Activated naive CD8-positive, alpha-beta T cell treated with anti-CD3 and anti-CD28 coated beads, Interleukin-2, amount 50 U/mL, for 24 hours (primary cell): ENCODE data around the gene GBP4.
"Not testable (repeated sequence)": the region's sequence is repeated elsewhere in the genome, so short reads cannot be mapped to it uniquely, and the experiment has no call there.

Experiments
- ATAC-seq: fragments of 150-1000 bp; cut with Tn5 transposase; one replicate; pipeline ENCODE4 v1.10.0; 2021
- DNase-seq: peaks from one replicate; pipeline ENCODE4 v3.0.0; 2021
- H3K27ac Mint-ChIP-seq: one replicate; pipeline ENCODE4 v1.8.0; 2021; ENCODE audit warnings: mild to moderate bottlenecking, mixed read lengths
- H3K27me3 Mint-ChIP-seq: one replicate; pipeline ENCODE4 v1.8.0; 2021; ENCODE audit warnings: mixed read lengths
- H3K36me3 Mint-ChIP-seq: one replicate; pipeline ENCODE4 v1.8.0; 2021; ENCODE audit warnings: low read depth, mixed read lengths
- H3K4me1 Mint-ChIP-seq: one replicate; pipeline ENCODE4 v1.8.0; 2021; ENCODE audit warnings: mixed read lengths
- H3K4me3 Mint-ChIP-seq: one replicate; pipeline ENCODE4 v1.8.0; 2021; ENCODE audit warnings: mild to moderate bottlenecking, moderate library complexity, mixed read lengths
- H3K9me3 Mint-ChIP-seq: one replicate; pipeline ENCODE4 v1.8.0; 2021; ENCODE audit warnings: mixed read lengths

The GBP4 gene

GRCh38 chr1:89198491-89199072, at the start of gene GBP4:
TSS of gene GBP4 (minus strand) at chr1:89198942. CDS start at chr1:89198834, 108 bp downstream.
- Mint-ChIP-seq H3K27ac (peak within 1 kb of the TSS; percentile 98), H3K36me3 (peaks cover 32% of the 10 kb centered on the region), H3K27me3 (no peaks in the 10 kb centered on the region), H3K9me3 (no peaks in the 10 kb centered on the region), H3K4me1 (peaks cover 83% of the 10 kb centered on the region), H3K4me3 (peak within 1 kb of the TSS; percentile 97)
- peak; percentile 50 for DNase-seq
- peak; percentile 65 for ATAC-seq

- DNase-seq: no peak
- Mint-ChIP-seq H3K36me3 (peaks cover 27% of the 10 kb centered on the region), H3K4me1 (peaks cover 5% of the 10 kb centered on the region), H3K9me3 (peaks cover 11% of the 10 kb centered on the region), H3K4me3 (no peak overlapping the region), H3K27me3 (no peaks in the 10 kb centered on the region), H3K27ac (no peak overlapping the region)
- ATAC-seq: no peak
Observed at GRCh38 chr1:89243046-89243445, 44.3 kb upstream of the GBP4 start.

- Mint-ChIP-seq H3K4me3 (no peak overlapping the region), H3K9me3 (peaks cover 19% of the 10 kb centered on the region), H3K27ac (no peak overlapping the region), H3K27me3 (no peaks in the 10 kb centered on the region), H3K36me3 (peaks cover 11% of the 10 kb centered on the region), H3K4me1 (no peaks in the 10 kb centered on the region)
- DNase-seq: no peak
- ATAC-seq: no peak
Observed at GRCh38 chr1:89221341-89221740, 22.6 kb upstream of the GBP4 start.

GRCh38 chr1:89219851-89220250, 21.1 kb upstream of the GBP4 start:
- peaks cover 11% of the 10 kb centered on the region for H3K36me3 Mint-ChIP-seq
- not testable (repeated sequence) for ATAC-seq, H3K27ac Mint-ChIP-seq, H3K4me1 Mint-ChIP-seq, H3K27me3 Mint-ChIP-seq, DNase-seq, H3K4me3 Mint-ChIP-seq
- H3K9me3 Mint-ChIP-seq: peaks cover 15% of the 10 kb centered on the region

GRCh38 chr1:89218941-89219340, 20.2 kb upstream of the GBP4 start:
- not testable (repeated sequence) for H3K4me3 Mint-ChIP-seq, H3K27ac Mint-ChIP-seq, DNase-seq, H3K27me3 Mint-ChIP-seq, ATAC-seq, H3K4me1 Mint-ChIP-seq
- H3K36me3 Mint-ChIP-seq: peaks cover 11% of the 10 kb centered on the region
- peaks cover 15% of the 10 kb centered on the region for H3K9me3 Mint-ChIP-seq

GRCh38 chr1:89213347-89213746, 14.6 kb upstream of the GBP4 start:
- H3K27me3 Mint-ChIP-seq: no peaks in the 10 kb centered on the region
- DNase-seq (no peak), ATAC-seq (no peak)
- no peak overlapping the region for H3K4me3 Mint-ChIP-seq
- peaks cover 7% of the 10 kb centered on the region for H3K36me3 Mint-ChIP-seq
- H3K4me1 Mint-ChIP-seq: no peaks in the 10 kb centered on the region
- H3K27ac Mint-ChIP-seq: no peak overlapping the region
- peaks cover 9% of the 10 kb centered on the region for H3K9me3 Mint-ChIP-seq

GRCh38 chr1:89211035-89211634, 12.4 kb upstream of the GBP4 start:
- Mint-ChIP-seq H3K27ac (no peak overlapping the region), H3K27me3 (no peaks in the 10 kb centered on the region), H3K9me3 (peaks cover 4% of the 10 kb centered on the region), H3K4me3 (no peak overlapping the region), H3K36me3 (peaks cover 7% of the 10 kb centered on the region), H3K4me1 (no peaks in the 10 kb centered on the region)
- ATAC-seq (no peak), DNase-seq (no peak)

- Mint-ChIP-seq H3K27ac (no peak overlapping the region), H3K4me3 (no peak overlapping the region), H3K27me3 (no peaks in the 10 kb centered on the region), H3K9me3 (peaks cover 12% of the 10 kb centered on the region), H3K36me3 (peaks cover 14% of the 10 kb centered on the region), H3K4me1 (peaks cover 24% of the 10 kb centered on the region)
- no peak for ATAC-seq
- no peak for DNase-seq
Observed at GRCh38 chr1:89206373-89206772, 7.6 kb upstream of the GBP4 start.

- DNase-seq (no peak), ATAC-seq (peak; percentile 67)
- Mint-ChIP-seq H3K36me3 (peaks cover 14% of the 10 kb centered on the region), H3K4me3 (no peak overlapping the region), H3K27ac (no peak overlapping the region), H3K4me1 (peaks cover 46% of the 10 kb centered on the region), H3K9me3 (peaks cover 12% of the 10 kb centered on the region), H3K27me3 (no peaks in the 10 kb centered on the region)
Observed at GRCh38 chr1:89203166-89203565, 4.4 kb upstream of the GBP4 start.

- H3K4me3 Mint-ChIP-seq: peak overlapping the region; percentile 45
- peaks cover 60% of the 10 kb centered on the region for H3K4me1 Mint-ChIP-seq
- H3K9me3 Mint-ChIP-seq: peaks cover 8% of the 10 kb centered on the region
- peak; percentile 9 for DNase-seq
- H3K27me3 Mint-ChIP-seq: no peaks in the 10 kb centered on the region
- ATAC-seq: peak; percentile 44
- H3K27ac Mint-ChIP-seq: peak overlapping the region; percentile 79
- peaks cover 17% of the 10 kb centered on the region for H3K36me3 Mint-ChIP-seq
Observed at GRCh38 chr1:89201106-89201794, 2.5 kb upstream of the GBP4 start.

GRCh38 chr1:89200663-89201062, 1.9 kb upstream of the GBP4 start:
- Mint-ChIP-seq H3K27me3 (no peaks in the 10 kb centered on the region), H3K9me3 (peaks cover 8% of the 10 kb centered on the region), H3K4me3 (peak overlapping the region; percentile 45), H3K36me3 (peaks cover 21% of the 10 kb centered on the region), H3K27ac (peak overlapping the region; percentile 79), H3K4me1 (peaks cover 66% of the 10 kb centered on the region)
- DNase-seq (no peak), ATAC-seq (peak; percentile 44)

GRCh38 chr1:89199525-89200031, 836 bp upstream of the GBP4 start:
- Mint-ChIP-seq H3K27ac (peak overlapping the region; percentile 98), H3K36me3 (peaks cover 31% of the 10 kb centered on the region), H3K4me1 (peaks cover 77% of the 10 kb centered on the region)

GRCh38 chr1:89198081-89198480, 661 bp downstream of the GBP4 start:
- H3K4me3 Mint-ChIP-seq: peak overlapping the region; percentile 97
- H3K36me3 Mint-ChIP-seq: peaks cover 34% of the 10 kb centered on the region
- no peaks in the 10 kb centered on the region for H3K27me3 Mint-ChIP-seq
- peak; percentile 7 for DNase-seq
- H3K4me1 Mint-ChIP-seq: peaks cover 81% of the 10 kb centered on the region
- H3K9me3 Mint-ChIP-seq: no peaks in the 10 kb centered on the region
- peak overlapping the region; percentile 98 for H3K27ac Mint-ChIP-seq
- ATAC-seq: no peak

More at GRCh38 chr1:89199525-89200031, 836 bp upstream of the GBP4 start:
- DNase-seq (no peak), ATAC-seq (no peak)
- Mint-ChIP-seq H3K4me3 (peak overlapping the region; percentile 97), H3K27me3 (no peaks in the 10 kb centered on the region), H3K9me3 (peaks cover 7% of the 10 kb centered on the region)

- H3K9me3 Mint-ChIP-seq: no peaks in the 10 kb centered on the region
- peak overlapping the region; percentile 62 for H3K4me3 Mint-ChIP-seq
- H3K27ac Mint-ChIP-seq: peak overlapping the region; percentile 17
- peaks cover 57% of the 10 kb centered on the region for H3K4me1 Mint-ChIP-seq
- no peak for ATAC-seq
- DNase-seq: no peak
- no peaks in the 10 kb centered on the region for H3K27me3 Mint-ChIP-seq
- H3K36me3 Mint-ChIP-seq: peaks cover 47% of the 10 kb centered on the region
Observed at GRCh38 chr1:89195476-89195875, 3.3 kb downstream of the GBP4 start.

- Mint-ChIP-seq H3K4me1 (peaks cover 37% of the 10 kb centered on the region), H3K4me3 (no peak overlapping the region), H3K27me3 (no peaks in the 10 kb centered on the region), H3K36me3 (peaks cover 72% of the 10 kb centered on the region), H3K9me3 (no peaks in the 10 kb centered on the region), H3K27ac (no peak overlapping the region)
- no peak for DNase-seq
- no peak for ATAC-seq
Observed at GRCh38 chr1:89191314-89191713, 7.4 kb downstream of the GBP4 start.
